IMR-90 (cell line): Measurements from ENCODE around the gene ASB6. TPM values are rescaled to one million over a fixed set of nuclear protein-coding genes. Genes with fewer than 3 reads are reported as not detected.

Experiments
- ATAC-seq: fragments of 200-7000 bp; cut with Tn5 transposase; 2 replicates; pipeline ENCODE4 v1.9.1; 2020; ENCODE audit warnings: low read depth, mild to moderate bottlenecking, moderate library complexity
- BruUV-seq: library from RNA; stranded (reverse); fragments of 400-500 nt; replicated peaks from 2 replicates; lab custom pipeline; 2021; lab: Mats Ljungman, UMichigan
- CTCF ChIA-PET: fragments of 300-600 bp; formaldehyde crosslinking; extraction: SDS; loops from one replicate; lab custom pipeline; 2021; ENCODE audit warnings: antibody characterized with exemption; lab: Yijun Ruan, JAX
- POLR2A ChIA-PET: fragments of 300-600 bp; sonication (Branson Sonifier 250); formaldehyde crosslinking; loops from one replicate; lab custom pipeline; 2022; ENCODE audit warnings: antibody characterized with exemption; ENCODE audit not compliant: unreplicated experiment; lab: Charles Lee
- DNase-seq: peaks from one replicate; pipeline ENCODE4 v3.0.0; 2013
- H2AFZ ChIP-seq: replicated peaks from 2 replicates; pipeline ENCODE3; 2013; ENCODE audit warnings: low read length, mild to moderate bottlenecking; ENCODE audit not compliant: poor library complexity
- H2AK5ac ChIP-seq: 2 replicates; pipeline ENCODE4 v1.6.1; 2013; ENCODE audit warnings: low read depth, low read length, inconsistent platforms
- H2AK9ac ChIP-seq: replicated peaks from 2 replicates; pipeline ENCODE3; 2013; ENCODE audit warnings: mild to moderate bottlenecking, low read depth, low read length, moderate library complexity; ENCODE audit not compliant: poor library complexity
- H2BK120ac ChIP-seq: 2 replicates; pipeline ENCODE4 v1.6.1; 2013; ENCODE audit warnings: low read depth, low read length, inconsistent platforms
- H2BK15ac ChIP-seq: 3 replicates; pipeline ENCODE4 v1.6.1; 2013; ENCODE audit warnings: low read depth, low read length, inconsistent platforms
- H2BK20ac ChIP-seq: 2 replicates; pipeline ENCODE4 v1.6.1; 2013; ENCODE audit warnings: low read depth, mild to moderate bottlenecking, inconsistent platforms, low read length, moderate library complexity
- H2BK5ac ChIP-seq: 2 replicates; pipeline ENCODE4 v1.6.1; 2013; ENCODE audit warnings: mild to moderate bottlenecking, low read depth, low read length, inconsistent platforms; ENCODE audit not compliant: poor library complexity, severe bottlenecking
- H3K14ac ChIP-seq: replicated peaks from 2 replicates; pipeline ENCODE4 v1.6.1; 2013; ENCODE audit warnings: low read depth, low read length, inconsistent platforms
- H3K18ac ChIP-seq: 2 replicates; pipeline ENCODE4 v1.6.1; 2013; ENCODE audit warnings: low read depth, low read length, control low read depth
- H3K23ac ChIP-seq: 2 replicates; pipeline ENCODE4 v1.6.1; 2013; ENCODE audit warnings: low read depth, low read length, inconsistent platforms
- H3K27ac ChIP-seq: 2 replicates; pipeline ENCODE4 v1.5.1; 2013; ENCODE audit warnings: mild to moderate bottlenecking, control low read depth, low read length; ENCODE audit not compliant: insufficient read depth
- H3K27me3 ChIP-seq: 2 replicates; pipeline ENCODE4 v1.6.1; 2013; ENCODE audit warnings: low read length; ENCODE audit not compliant: control insufficient read depth, insufficient read depth
- H3K36me3 ChIP-seq: 2 replicates; pipeline ENCODE4 v1.6.1; 2013; ENCODE audit warnings: low read length, mixed read lengths; ENCODE audit not compliant: control insufficient read depth, insufficient read depth
- H3K4ac ChIP-seq: 2 replicates; pipeline ENCODE4 v1.6.1; 2013; ENCODE audit warnings: low read depth, low read length, inconsistent platforms
- H3K4me1 ChIP-seq: 2 replicates; pipeline ENCODE4 v1.6.1; 2013; ENCODE audit warnings: low read length, mixed read lengths; ENCODE audit not compliant: control insufficient read depth, insufficient read depth
- H3K4me2 ChIP-seq: 2 replicates; pipeline ENCODE4 v1.6.1; 2013; ENCODE audit warnings: low read depth, mild to moderate bottlenecking, control low read depth, low read length, moderate library complexity
- H3K4me3 ChIP-seq: 2 replicates; pipeline ENCODE4 v1.5.1; 2013; ENCODE audit warnings: low read depth, mild to moderate bottlenecking, control low read depth, low read length, moderate library complexity; ENCODE audit not compliant: insufficient read depth
- H3K56ac ChIP-seq: 2 replicates; pipeline ENCODE4 v1.6.1; 2013; ENCODE audit warnings: low read length, inconsistent platforms; ENCODE audit not compliant: insufficient read depth; ENCODE audit errors: extremely low read depth
- H3K79me1 ChIP-seq, 2 experiments: 2 replicates each; pipeline ENCODE4 v1.6.1; 2013; ENCODE audit warnings: low read length in 2 of 2, inconsistent platforms in 1 of 2, low read depth in 1 of 2
- H3K9ac ChIP-seq: 2 replicates; pipeline ENCODE4 v1.6.1; 2013; ENCODE audit warnings: low read depth, low read length, control low read depth
- H3K9me1 ChIP-seq: 2 replicates; pipeline ENCODE4 v1.6.1; 2013; ENCODE audit warnings: low read length, inconsistent platforms; ENCODE audit not compliant: insufficient read depth
- H3K9me3 ChIP-seq: 2 replicates; pipeline ENCODE4 v1.6.1; 2013; ENCODE audit warnings: low read length; ENCODE audit not compliant: control insufficient read depth, insufficient read depth
- H4K20me1 ChIP-seq: 2 replicates; pipeline ENCODE4 v1.6.1; 2013; ENCODE audit warnings: low read length, inconsistent platforms; ENCODE audit not compliant: insufficient read depth
- H4K5ac ChIP-seq: 2 replicates; pipeline ENCODE4 v1.6.1; 2013; ENCODE audit warnings: mild to moderate bottlenecking, low read depth, low read length, control low read depth
- H4K8ac ChIP-seq, 2 experiments: 2 replicates each; pipeline ENCODE4 v1.6.1; 2013; ENCODE audit warnings: low read depth in 2 of 2, low read length in 2 of 2, control low read depth in 1 of 2, inconsistent platforms in 1 of 2
- H4K91ac ChIP-seq: 2 replicates; pipeline ENCODE4 v1.6.1; 2013; ENCODE audit warnings: low read depth, low read length, inconsistent platforms; ENCODE audit not compliant: insufficient read depth
- BHLHE40 ChIP-seq: fragments of 150-350 bp; IDR thresholded peaks from 2 replicates; pipeline ENCODE4 v1.6.1; 2016; ENCODE audit warnings: mild to moderate bottlenecking, low read depth, low read length
- CEBPB ChIP-seq: IDR thresholded peaks from 2 replicates; pipeline ENCODE4 v1.6.1; 2012; ENCODE audit warnings: low read depth, low read length, improper control_type of control experiment
- CHD1 ChIP-seq: IDR thresholded peaks from 2 replicates; pipeline ENCODE4 v1.6.1; 2012; ENCODE audit warnings: low read depth, low read length, improper control_type of control experiment
- CTCF ChIP-seq: conservative IDR thresholded peaks from 2 replicates; pipeline ENCODE4 v1.5.1; 2012; ENCODE audit warnings: mild to moderate bottlenecking, low read depth, low read length, improper control_type of control experiment
- FOS ChIP-seq: fragments of 150-350 bp; IDR thresholded peaks from 2 replicates; pipeline ENCODE4 v1.6.1; 2016; ENCODE audit warnings: low read depth, low read length
- MAFK ChIP-seq: IDR thresholded peaks from 2 replicates; pipeline ENCODE4 v1.6.1; 2012; ENCODE audit warnings: low read depth, low read length, improper control_type of control experiment
- MAZ ChIP-seq: IDR thresholded peaks from 2 replicates; pipeline ENCODE4 v1.6.1; 2012; ENCODE audit warnings: low read depth, mild to moderate bottlenecking, low read length, improper control_type of control experiment, moderate library complexity, borderline replicate concordance
- MXI1 ChIP-seq: IDR thresholded peaks from 2 replicates; pipeline ENCODE4 v1.6.1; 2012; ENCODE audit warnings: low read depth, mild to moderate bottlenecking, low read length, moderate library complexity, borderline replicate concordance
- NFE2L2 ChIP-seq: fragments of 150-350 bp; IDR thresholded peaks from 2 replicates; pipeline ENCODE4 v1.6.1; 2016; ENCODE audit warnings: low read depth, mild to moderate bottlenecking, low read length
- POLR2A ChIP-seq: IDR thresholded peaks from 2 replicates; pipeline ENCODE4 v1.6.1; 2012; ENCODE audit warnings: mild to moderate bottlenecking, low read depth, low read length
- RAD21 ChIP-seq: IDR thresholded peaks from 2 replicates; pipeline ENCODE4 v1.6.1; 2012; ENCODE audit warnings: low read length, improper control_type of control experiment
- RCOR1 ChIP-seq: IDR thresholded peaks from 2 replicates; pipeline ENCODE4 v1.6.1; 2012; ENCODE audit warnings: mild to moderate bottlenecking, low read length, improper control_type of control experiment; ENCODE audit not compliant: insufficient replicate concordance
- RFX5 ChIP-seq: IDR thresholded peaks from 2 replicates; pipeline ENCODE4 v1.8.0; 2012; ENCODE audit warnings: low read depth, mild to moderate bottlenecking, low read length, moderate library complexity
- SMC3 ChIP-seq: fragments of 150-350 bp; IDR thresholded peaks from 2 replicates; pipeline ENCODE4 v1.6.1; 2016; ENCODE audit warnings: low read depth, mild to moderate bottlenecking, antibody characterized with exemption, low read length, moderate library complexity
- WGBS, 2 experiments: methylation state at CpG; one replicate each; pipeline versions ENCODE4 v1.1.5 to v1.1.7; 2013; ENCODE audit warnings: missing lambda C conversion rate in 2 of 2; ENCODE audit not compliant: insufficient read length in 1 of 2; ENCODE audit errors: extremely low coverage in 2 of 2; 5-methylcytosine and 5-hydroxymethylcytosine counted together
- dilution Hi-C: fragments of 300-500 bp; cut with HindIII; formaldehyde crosslinking; loops from one replicate; pipeline ENCODE4 v1.14.3; 2018; ENCODE audit warnings: low sequenced_read_pairs; ENCODE audit not compliant: unreplicated experiment
- in situ Hi-C: fragments of 300-500 bp; cut with MboI; formaldehyde crosslinking; loops from 3 replicates; pipeline ENCODE4 v1.14.3; 2019; ENCODE audit warnings: low sequenced_read_pairs, inconsistent platforms, mixed read lengths
- intact Hi-C: fragments of 100-400 bp; cut with micrococcal nuclease; formaldehyde crosslinking; loops from 2 replicates; pipeline ENCODE4 v1.10.0; 2022
- polyA plus RNA-seq, 3 experiments: library from polyadenylated mRNA; depleted of rRNA; stranded (reverse); fragments of >200 nt; gene quantifications; 2 replicates each; pipeline ENCODE4 v1.2.3, GENCODE V29; 2012; ENCODE audit warnings: low replicate concordance in 1 of 3
- total RNA-seq: library from RNA; depleted of rRNA; stranded (reverse); fragments of >200 nt; gene quantifications from 2 replicates; pipeline ENCODE4 v1.2.3, GENCODE V29; 2012
- TF ChIP-seq, protein P1 (sequence below): fragments of 150-350 bp; IDR thresholded peaks from 2 replicates; pipeline ENCODE4 v1.6.1; 2016; ENCODE audit warnings: low read depth, mild to moderate bottlenecking, low read length, moderate library complexity, borderline replicate concordance
- TF ChIP-seq, protein P2 (sequence below): fragments of 150-350 bp; IDR thresholded peaks from 2 replicates; pipeline ENCODE4 v1.6.1; 2017; ENCODE audit warnings: mild to moderate bottlenecking, antibody characterized with exemption, low read length, low read depth

Gene ASB6
- total and polyA plus RNA-seq, 2 of the 4 experiments (the other 2 are of a cell fraction), result 9.7 to 28.9 TPM

GRCh38 chr9:129643706-129644105, 1.8 kb upstream of the ASB6 start:
- Histone ChIP-seq H2AFZ (no peak overlapping the region), H4K20me1 (peaks cover 29% of the 10 kb centered on the region), H3K9me3 (no peaks in the 10 kb centered on the region), H2BK120ac (no peak overlapping the region), H3K27ac (no peak overlapping the region), H3K9me1 (peaks cover 6% of the 10 kb centered on the region), H2AK5ac (0 out of 2 replicates have a peak overlapping the region, but pooled peaks have one; percentile 21), H3K27me3 (no peaks in the 10 kb centered on the region), H3K36me3 (peaks cover 8% of the 10 kb centered on the region), H3K14ac (no peak overlapping the region), H3K79me1 (peaks cover 2 to 37% of the 10 kb centered on the region in 2 experiments; a peak in 3 of 4 replicates), H3K56ac (no peak overlapping the region), H2BK5ac (no peak overlapping the region), H3K23ac (no peak overlapping the region), H2BK20ac (no peak overlapping the region), H4K5ac (no peak overlapping the region), H2AK9ac (no peak overlapping the region), H3K4me3 (no peak overlapping the region), H3K4me2 (no peak overlapping the region), H3K4ac (no peak overlapping the region; the same call in 1 of the 2 replicates), H2BK15ac (no peak overlapping the region), H3K9ac (no peak overlapping the region), H3K18ac (no peak overlapping the region), H3K4me1 (peaks cover 19% of the 10 kb centered on the region), H4K91ac (peak overlapping the region; percentile 14; the same call in 1 of the 2 replicates), H4K8ac (no peak overlapping the region)
- TF ChIP-seq CTCF (no peak), NFE2L2 (no peak), RFX5 (no peak), MAFK (no peak), FOS (no peak), MXI1 (no peak), RAD21 (no peak), SMC3 (no peak), POLR2A (no peak), BHLHE40 (no peak), CEBPB (no peak), CHD1 (no peak), MAZ (no peak), RCOR1 (no peak)
- TF ChIP-seq, protein P1, sequence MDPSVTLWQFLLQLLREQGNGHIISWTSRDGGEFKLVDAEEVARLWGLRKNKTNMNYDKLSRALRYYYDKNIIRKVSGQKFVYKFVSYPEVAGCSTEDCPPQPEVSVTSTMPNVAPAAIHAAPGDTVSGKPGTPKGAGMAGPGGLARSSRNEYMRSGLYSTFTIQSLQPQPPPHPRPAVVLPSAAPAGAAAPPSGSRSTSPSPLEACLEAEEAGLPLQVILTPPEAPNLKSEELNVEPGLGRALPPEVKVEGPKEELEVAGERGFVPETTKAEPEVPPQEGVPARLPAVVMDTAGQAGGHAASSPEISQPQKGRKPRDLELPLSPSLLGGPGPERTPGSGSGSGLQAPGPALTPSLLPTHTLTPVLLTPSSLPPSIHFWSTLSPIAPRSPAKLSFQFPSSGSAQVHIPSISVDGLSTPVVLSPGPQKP, result no peak
- TF ChIP-seq, protein P2, sequence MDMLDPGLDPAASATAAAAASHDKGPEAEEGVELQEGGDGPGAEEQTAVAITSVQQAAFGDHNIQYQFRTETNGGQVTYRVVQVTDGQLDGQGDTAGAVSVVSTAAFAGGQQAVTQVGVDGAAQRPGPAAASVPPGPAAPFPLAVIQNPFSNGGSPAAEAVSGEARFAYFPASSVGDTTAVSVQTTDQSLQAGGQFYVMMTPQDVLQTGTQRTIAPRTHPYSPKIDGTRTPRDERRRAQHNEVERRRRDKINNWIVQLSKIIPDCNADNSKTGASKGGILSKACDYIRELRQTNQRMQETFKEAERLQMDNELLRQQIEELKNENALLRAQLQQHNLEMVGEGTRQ, result no peak
- POLR2A ChIA-PET, result no interaction called here
- ATAC-seq (no peak), DNase-seq (no peak)
- in situ Hi-C loops, result no loop called here
- CTCF ChIA-PET, result no interaction called here
- dilution Hi-C loops, result no loop called here
- BruUV-seq, result no TSS peak
- WGBS, 2 experiments, result 100% methylated on average over 3 of the region's 10 CpGs; no CpG with 5 or more reads in 1 of the 2 experiments
- intact Hi-C loops, result no loop called here
